K562 (cell line): ENCODE data around the gene BCL3. TPM values are rescaled to one million over a fixed set of nuclear protein-coding genes. Genes with fewer than 3 reads are reported as not detected.
A peak's percentile ranks its signal among the peaks of the same experiment; 100 is the strongest.

ENCODE experiments used
- EWSR1 ChIP-seq: fragments of 450-650 bp; IDR thresholded peaks from 2 replicates; pipeline ENCODE4 v1.6.1; 2018; ENCODE audit warnings: borderline replicate concordance, mild to moderate bottlenecking, low read depth, moderate library complexity; ENCODE audit not compliant: partially characterized antibody
- FUS ChIP-seq: fragments of 200-400 bp; formaldehyde crosslinking; optimal IDR thresholded peaks from 2 replicates; pipeline ENCODE3; 2017; ENCODE audit warnings: low read depth, low read length
- GABPB2 ChIP-seq: fragments of 250-450 bp; sonication (Bioruptor Pico); conservative IDR thresholded peaks from 2 replicates; pipeline ENCODE4 v1.5.1; 2021; ENCODE audit warnings: mild to moderate bottlenecking
- MEIS2 ChIP-seq: fragments of 450-650 bp; IDR thresholded peaks from 2 replicates; pipeline ENCODE4 v1.6.1; 2014; ENCODE audit warnings: mild to moderate bottlenecking; ENCODE audit not compliant: partially characterized antibody
- NR2F6 ChIP-seq: fragments of 450-650 bp; formaldehyde crosslinking; IDR thresholded peaks from 2 replicates; pipeline ENCODE4 v1.4.0; 2020; ENCODE audit warnings: mild to moderate bottlenecking
- RAD51 ChIP-seq: fragments of 450-650 bp; IDR thresholded peaks from 2 replicates; pipeline ENCODE4 v1.7.1; 2016; ENCODE audit warnings: low read depth, mild to moderate bottlenecking, borderline replicate concordance
- polyA plus RNA-seq, 8 experiments: library from polyadenylated mRNA; depleted of rRNA in 4 of 8; stranded (reverse) in 5 of 8; unstranded in 3 of 8; fragments of >200 nt; fragmentation: Nextera tagmentation in 2 of 8; fragmentation: Illumina TruSeq in 1 of 8; extraction: Ambion mirVana in 2 of 8; extraction: Trizol in 1 of 8; gene quantifications; 2 replicates each; pipeline versions ENCODE4 v1.2.1 to v1.2.3, GENCODE V29; 2011 to 2014; ENCODE audit warnings: inconsistent platforms in 1 of 8, missing spikeins in 1 of 8
- total RNA-seq, 7 experiments: library from RNA; depleted of rRNA in 6 of 7; stranded (reverse); fragments of >200 nt in 6 of 7; fragmentation: Illumina TruSeq in 2 of 7; extraction: Trizol in 2 of 7; gene quantifications; 2 replicates each; pipeline versions ENCODE4 v1.2.1 to v1.2.3, GENCODE V29; 2011 to 2021; ENCODE audit warnings: low replicate concordance in 1 of 7
- TF ChIP-seq, protein P1 (sequence below): sonication (generic); formaldehyde crosslinking; IDR thresholded peaks from 2 replicates; pipeline ENCODE4 v1.8.0; 2022; ENCODE audit warnings: missing genetic modification reagents, mild to moderate bottlenecking, borderline replicate concordance
- TF ChIP-seq, protein P2 (sequence below), 2 experiments: fragments of 450-650 bp in 1 of 2; sonication (generic) in 1 of 2; formaldehyde crosslinking in 1 of 2; IDR thresholded peaks; 2 replicates each; pipeline versions ENCODE4 v1.7.1 to v1.9.0; 2016 to 2022; ENCODE audit warnings: inconsistent platforms in 1 of 2, mild to moderate bottlenecking in 1 of 2, missing genetic modification reagents in 1 of 2
- TF ChIP-seq, protein P3 (sequence below): fragments of 250-450 bp; sonication (Bioruptor Pico); IDR thresholded peaks from 2 replicates; pipeline ENCODE4 v1.5.0; 2021

BCL3 gene
- total and polyA plus RNA-seq, 9 of the 15 experiments (the other 6 are each of a cell fraction or from before 2014, with no cell fraction given): 0.03 to 2.4 (median 0.50) TPM; not detected in 1

DNA sequence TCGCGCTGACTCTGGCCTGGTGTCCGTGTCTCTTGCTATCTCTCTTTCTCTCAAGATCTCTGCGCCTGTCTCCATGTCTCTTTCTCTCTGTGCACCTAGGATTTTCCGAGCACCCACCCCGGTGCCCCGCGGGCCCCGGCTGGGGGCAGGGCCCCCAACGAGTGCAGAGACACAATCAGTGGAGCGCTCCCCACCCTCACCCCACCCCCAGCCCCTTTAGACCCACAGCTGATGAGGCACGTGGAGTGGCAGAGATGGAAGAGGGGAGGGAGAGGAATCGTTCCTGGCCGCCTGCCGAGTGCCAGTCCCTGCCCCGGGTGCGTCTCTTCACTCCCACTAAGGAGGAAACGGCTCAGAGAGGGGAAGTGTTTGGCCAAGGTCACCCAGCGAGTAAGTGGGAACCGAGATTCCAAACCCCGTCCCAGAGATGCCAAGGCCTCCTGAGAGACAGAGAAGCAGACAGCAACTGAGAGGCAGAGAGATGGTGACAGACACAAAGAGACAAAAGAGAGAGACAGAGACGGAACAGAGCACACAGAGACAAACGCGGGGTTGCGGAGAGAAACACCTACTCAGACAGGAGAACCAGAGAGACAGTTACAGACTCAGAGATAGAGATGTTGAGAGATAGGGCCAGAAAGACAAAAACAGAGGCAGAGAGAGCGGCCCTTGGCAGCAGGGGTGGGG is 626 bp upstream of the BCL3 start (continued):
- TF ChIP-seq, protein P1, sequence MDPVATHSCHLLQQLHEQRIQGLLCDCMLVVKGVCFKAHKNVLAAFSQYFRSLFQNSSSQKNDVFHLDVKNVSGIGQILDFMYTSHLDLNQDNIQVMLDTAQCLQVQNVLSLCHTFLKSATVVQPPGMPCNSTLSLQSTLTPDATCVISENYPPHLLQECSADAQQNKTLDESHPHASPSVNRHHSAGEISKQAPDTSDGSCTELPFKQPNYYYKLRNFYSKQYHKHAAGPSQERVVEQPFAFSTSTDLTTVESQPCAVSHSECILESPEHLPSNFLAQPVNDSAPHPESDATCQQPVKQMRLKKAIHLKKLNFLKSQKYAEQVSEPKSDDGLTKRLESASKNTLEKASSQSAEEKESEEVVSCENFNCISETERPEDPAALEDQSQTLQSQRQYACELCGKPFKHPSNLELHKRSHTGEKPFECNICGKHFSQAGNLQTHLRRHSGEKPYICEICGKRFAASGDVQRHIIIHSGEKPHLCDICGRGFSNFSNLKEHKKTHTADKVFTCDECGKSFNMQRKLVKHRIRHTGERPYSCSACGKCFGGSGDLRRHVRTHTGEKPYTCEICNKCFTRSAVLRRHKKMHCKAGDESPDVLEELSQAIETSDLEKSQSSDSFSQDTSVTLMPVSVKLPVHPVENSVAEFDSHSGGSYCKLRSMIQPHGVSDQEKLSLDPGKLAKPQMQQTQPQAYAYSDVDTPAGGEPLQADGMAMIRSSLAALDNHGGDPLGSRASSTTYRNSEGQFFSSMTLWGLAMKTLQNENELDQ (CRISPR knock-in tag): no peak
- TF ChIP-seq RAD51: 0 out of 2 replicates have a peak, but pooled peaks have one; percentile 11
- no peak for TF ChIP-seq NR2F6 (CRISPR knock-in tag)
- no peak for TF ChIP-seq FUS
- TF ChIP-seq, protein P2, sequence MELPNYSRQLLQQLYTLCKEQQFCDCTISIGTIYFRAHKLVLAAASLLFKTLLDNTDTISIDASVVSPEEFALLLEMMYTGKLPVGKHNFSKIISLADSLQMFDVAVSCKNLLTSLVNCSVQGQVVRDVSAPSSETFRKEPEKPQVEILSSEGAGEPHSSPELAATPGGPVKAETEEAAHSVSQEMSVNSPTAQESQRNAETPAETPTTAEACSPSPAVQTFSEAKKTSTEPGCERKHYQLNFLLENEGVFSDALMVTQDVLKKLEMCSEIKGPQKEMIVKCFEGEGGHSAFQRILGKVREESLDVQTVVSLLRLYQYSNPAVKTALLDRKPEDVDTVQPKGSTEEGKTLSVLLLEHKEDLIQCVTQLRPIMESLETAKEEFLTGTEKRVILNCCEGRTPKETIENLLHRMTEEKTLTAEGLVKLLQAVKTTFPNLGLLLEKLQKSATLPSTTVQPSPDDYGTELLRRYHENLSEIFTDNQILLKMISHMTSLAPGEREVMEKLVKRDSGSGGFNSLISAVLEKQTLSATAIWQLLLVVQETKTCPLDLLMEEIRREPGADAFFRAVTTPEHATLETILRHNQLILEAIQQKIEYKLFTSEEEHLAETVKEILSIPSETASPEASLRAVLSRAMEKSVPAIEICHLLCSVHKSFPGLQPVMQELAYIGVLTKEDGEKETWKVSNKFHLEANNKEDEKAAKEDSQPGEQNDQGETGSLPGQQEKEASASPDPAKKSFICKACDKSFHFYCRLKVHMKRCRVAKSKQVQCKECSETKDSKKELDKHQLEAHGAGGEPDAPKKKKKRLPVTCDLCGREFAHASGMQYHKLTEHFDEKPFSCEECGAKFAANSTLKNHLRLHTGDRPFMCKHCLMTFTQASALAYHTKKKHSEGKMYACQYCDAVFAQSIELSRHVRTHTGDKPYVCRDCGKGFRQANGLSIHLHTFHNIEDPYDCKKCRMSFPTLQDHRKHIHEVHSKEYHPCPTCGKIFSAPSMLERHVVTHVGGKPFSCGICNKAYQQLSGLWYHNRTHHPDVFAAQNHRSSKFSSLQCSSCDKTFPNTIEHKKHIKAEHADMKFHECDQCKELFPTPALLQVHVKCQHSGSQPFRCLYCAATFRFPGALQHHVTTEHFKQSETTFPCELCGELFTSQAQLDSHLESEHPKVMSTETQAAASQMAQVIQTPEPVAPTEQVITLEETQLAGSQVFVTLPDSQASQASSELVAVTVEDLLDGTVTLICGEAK (IDR thresholded peaks at IDR 0.05): peak; percentile 60; the same call in 1 of the 2 replicates
- TF ChIP-seq, protein P2 (CRISPR knock-in tag; IDR thresholded peaks at IDR 0.05): no peak
- TF ChIP-seq, protein P3, sequence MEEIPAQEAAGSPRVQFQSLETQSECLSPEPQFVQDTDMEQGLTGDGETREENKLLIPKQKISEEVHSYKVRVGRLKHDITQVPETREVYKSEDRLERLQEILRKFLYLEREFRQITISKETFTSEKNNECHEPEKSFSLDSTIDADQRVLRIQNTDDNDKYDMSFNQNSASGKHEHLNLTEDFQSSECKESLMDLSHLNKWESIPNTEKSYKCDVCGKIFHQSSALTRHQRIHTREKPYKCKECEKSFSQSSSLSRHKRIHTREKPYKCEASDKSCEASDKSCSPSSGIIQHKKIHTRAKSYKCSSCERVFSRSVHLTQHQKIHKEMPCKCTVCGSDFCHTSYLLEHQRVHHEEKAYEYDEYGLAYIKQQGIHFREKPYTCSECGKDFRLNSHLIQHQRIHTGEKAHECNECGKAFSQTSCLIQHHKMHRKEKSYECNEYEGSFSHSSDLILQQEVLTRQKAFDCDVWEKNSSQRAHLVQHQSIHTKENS: no peak
- TF ChIP-seq GABPB2 (CRISPR knock-in tag): no peak
- peak; percentile 11 for TF ChIP-seq MEIS2
- TF ChIP-seq EWSR1: no peak
